SK-MEL-5 (cell line): Measurements from ENCODE around the gene TANGO2. TPM values are rescaled to one million over a fixed set of nuclear protein-coding genes. Genes with fewer than 3 reads are reported as not detected.

Experiments
- DNase-seq: peaks from one replicate; pipeline ENCODE4 v3.0.0-alpha.2; 2016; ENCODE audit warnings: low read depth, low spot score
- in situ Hi-C: cut with HindIII; loops from 2 replicates; pipeline ENCODE4 v1.10.0; 2016; ENCODE audit warnings: low sequenced_read_pairs, high pct_unique_total_duplicates, low pct_unique_long_range_greater_than_20kb
- polyA plus RNA-seq, 2 experiments: library from polyadenylated mRNA; depleted of rRNA; stranded (reverse); fragments of >200 nt; gene quantifications; 2 replicates each; pipeline ENCODE4 v1.2.3, GENCODE V29; 2015
- total RNA-seq: library from RNA; depleted of rRNA; stranded (reverse); fragments of >200 nt; shearing (Covaris generic); gene quantifications from 2 replicates; pipeline ENCODE4 v1.2.3, GENCODE V29; 2014; rRNA removed

Gene TANGO2, protein sequence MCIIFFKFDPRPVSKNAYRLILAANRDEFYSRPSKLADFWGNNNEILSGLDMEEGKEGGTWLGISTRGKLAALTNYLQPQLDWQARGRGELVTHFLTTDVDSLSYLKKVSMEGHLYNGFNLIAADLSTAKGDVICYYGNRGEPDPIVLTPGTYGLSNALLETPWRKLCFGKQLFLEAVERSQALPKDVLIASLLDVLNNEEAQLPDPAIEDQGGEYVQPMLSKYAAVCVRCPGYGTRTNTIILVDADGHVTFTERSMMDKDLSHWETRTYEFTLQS
- total RNA-seq, result 68.3 and 70.0 TPM in 2 replicates
- 78.2 and 85.2 TPM in 2 replicates for polyA plus RNA-seq (2015; cell fraction: cytosol; rRNA removed)
- 68.0 and 80.2 TPM in 2 replicates for polyA plus RNA-seq (2015; cell fraction: nucleus; rRNA removed)

- in situ Hi-C loops, result no loop called here
- peak; percentile 90 for DNase-seq
These were observed at the start of gene TANGO2 for GRCh38 chr22:20020533-20021195. Gene TANGO2, plus strand, starts transcription at chr22:20021110. Its CDS starts 15,689 bp downstream, at chr22:20036799.

DNA sequence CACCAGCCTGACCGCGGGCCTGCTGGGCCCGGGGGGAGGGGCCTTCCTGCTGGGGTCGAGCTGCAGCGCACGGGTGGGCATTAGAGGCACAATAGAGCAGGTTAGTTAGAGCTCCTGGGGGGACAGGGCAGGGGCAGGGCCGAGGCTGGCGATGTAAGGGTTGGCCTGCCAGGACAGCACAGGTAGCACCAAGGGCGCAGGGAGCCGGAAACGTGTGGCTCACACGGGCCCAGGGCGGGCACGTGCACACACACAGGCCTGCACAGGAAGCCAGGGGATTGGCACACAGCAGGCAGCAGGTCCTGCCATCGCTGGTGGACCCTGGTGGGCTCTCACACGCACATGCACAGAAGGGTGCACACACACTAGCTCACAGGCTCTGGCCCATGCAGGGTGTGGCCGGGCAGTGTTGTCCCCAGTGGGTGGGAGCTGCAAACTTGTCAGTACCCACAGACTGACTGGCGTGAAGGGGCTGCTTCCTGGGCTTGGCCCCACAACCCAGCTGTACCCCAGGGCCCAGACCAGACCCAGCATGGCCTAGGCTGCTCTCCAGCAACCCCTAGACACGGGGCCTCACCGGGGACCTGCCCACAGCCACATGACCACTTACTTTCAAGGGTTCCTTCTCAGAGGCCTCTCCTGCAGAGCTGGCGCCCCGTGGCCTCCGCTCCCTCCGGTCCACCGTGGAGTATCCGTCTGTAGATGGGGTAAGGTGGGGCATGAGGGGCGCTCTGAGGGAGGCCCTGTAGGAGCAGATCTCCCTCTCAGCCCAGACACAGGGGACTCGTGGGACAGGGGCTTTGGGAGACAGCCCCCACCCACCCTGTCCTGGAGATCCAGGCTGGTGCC, 49.4 kb upstream of the TANGO2 start:
- DNase-seq, result no peak
- in situ Hi-C loops, result no loop called here

- in situ Hi-C loops, result no loop called here
- DNase-seq, result no peak
These were observed 48.7 kb upstream of the TANGO2 start for GRCh38 chr22:19972251-19972650.

DNA sequence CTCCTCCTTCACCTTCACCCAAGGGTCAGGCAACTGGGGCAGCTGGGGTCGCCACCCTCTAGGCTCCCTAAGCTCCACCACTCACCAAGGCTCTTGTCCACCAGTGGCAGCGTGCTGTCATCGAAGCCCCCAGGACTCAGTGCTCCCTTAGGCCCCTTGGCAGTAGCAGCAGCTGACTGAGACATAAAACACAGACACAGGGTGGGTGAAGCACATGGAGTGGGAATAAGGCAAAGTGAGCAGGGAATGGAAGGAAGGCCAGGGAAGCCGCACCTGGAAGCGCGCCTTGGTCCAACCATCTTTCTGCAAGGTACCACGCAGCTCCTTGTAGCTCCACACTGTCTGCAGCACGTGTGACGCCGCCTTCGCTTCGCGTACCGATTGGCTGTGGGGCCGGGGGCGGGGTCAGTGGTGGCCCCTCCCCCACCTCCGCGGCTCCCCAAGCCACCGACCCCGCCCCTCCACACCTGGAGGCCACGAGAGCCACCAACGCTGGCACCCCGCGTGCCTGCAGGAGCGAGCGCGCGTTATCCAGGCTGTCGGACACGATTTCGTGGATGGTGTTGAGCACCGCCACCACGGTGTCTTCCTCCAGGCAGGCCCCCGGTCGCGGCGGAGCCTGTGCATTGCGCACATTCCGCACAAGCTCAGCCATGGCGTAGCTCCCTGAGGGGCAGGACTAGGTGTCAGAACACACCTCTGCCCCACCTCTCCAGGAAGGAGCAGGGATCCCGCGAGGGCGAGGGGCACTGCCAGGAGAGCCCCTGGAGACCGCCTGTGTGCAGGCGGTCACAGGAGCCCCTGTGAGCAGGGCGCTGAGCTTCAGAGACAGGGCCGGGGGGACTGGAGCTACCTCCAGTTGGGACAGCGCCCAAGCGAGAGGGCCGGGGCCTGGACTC, 48.0 kb upstream of the TANGO2 start:
- DNase-seq, result no peak
- in situ Hi-C loops, result no loop called here

DNA sequence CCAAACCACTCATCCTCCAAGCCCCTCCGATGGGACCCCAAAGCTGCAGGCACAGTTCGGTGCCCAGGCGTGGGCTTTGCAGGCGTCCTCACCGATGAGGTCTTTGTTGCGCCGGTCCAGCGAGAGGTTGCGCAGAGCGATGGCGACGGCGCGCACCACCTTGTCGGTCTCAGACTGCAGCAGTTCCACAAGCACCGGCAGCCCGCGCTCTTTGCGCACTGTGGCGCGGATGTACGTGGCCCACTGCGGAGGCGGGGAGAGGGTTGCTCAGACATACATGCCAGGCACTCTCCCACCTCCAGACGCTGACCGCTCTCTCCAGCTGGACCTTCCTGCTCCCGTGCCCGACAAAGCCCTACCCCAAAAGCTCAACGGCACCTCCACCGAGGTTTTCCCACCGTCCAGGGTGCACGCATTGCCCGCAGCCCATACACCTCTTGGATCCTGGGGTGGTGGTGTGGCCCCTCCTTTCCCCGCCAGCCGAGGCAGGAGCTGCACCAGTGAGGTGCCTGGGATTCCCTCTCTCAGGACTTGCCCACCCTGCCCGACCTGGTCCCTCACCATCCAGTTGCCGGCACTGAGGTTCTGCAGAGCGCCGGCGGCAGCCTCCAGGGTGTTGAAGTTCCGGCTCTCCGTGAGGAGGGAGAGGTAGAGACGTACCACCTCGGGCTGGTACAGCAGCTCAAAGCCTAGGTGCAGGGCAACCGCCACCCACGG, 47.2 kb upstream of the TANGO2 start:
- DNase-seq, result no peak
- in situ Hi-C loops, result no loop called here

- in situ Hi-C loops, result no loop called here
- peak; percentile 92 for DNase-seq
These were observed 46.5 kb upstream of the TANGO2 start for GRCh38 chr22:19974268-19974861.

GRCh38 chr22:19974935-19975706, 45.8 kb upstream of the TANGO2 start:
- in situ Hi-C loops, result no loop called here
- no peak for DNase-seq

GRCh38 chr22:19975707-19976035, 45.2 kb upstream of the TANGO2 start:
- in situ Hi-C loops, result no loop called here
- no peak for DNase-seq

- in situ Hi-C loops, result no loop called here
- DNase-seq, result no peak
These were observed 44.2 kb upstream of the TANGO2 start for GRCh38 chr22:19976671-19977070.

GRCh38 chr22:19977296-19978243, 43.3 kb upstream of the TANGO2 start:
- in situ Hi-C loops, result no loop called here
- DNase-seq, result no peak

GRCh38 chr22:19978748-19979147, 42.2 kb upstream of the TANGO2 start:
- no peak for DNase-seq
- in situ Hi-C loops, result no loop called here

DNA sequence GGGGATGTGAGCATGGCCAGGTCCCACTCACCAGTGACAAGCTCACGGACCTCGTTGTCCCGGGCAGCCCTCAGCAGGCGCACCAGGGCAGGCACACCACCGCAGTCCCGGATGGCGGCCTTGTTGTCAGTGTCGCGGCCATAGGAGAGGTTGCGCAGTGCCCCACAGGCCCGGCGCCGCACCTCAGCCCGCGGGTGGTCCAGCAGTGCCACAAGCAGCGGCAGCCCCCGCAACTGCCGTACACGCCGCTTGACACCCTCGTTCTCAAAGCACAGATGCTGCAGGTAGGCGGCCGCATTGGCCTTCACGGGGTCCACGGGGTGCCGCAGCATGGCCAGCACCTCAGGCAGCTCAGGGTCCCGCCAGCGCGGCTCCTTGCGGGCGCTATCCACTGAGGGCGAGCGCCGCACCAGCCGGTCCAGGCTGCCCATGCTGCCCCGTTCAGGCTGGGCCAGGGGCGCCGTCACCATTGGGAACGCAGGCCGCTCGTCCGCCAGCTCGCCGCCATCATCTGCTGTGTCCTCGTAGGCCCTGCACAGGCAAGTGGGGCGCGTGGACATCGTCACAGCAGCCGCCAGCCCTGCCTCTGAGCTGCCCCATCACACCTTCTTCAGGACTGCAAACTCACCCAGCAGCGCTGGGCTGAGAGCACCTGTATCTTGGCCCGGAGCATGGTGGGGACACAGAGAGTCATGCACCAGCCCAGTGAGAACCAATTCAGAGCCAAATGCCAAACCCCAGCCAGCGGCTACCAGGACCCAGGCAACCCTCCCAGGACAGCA, 41.0 kb upstream of the TANGO2 start:
- in situ Hi-C loops, result no loop called here
- no peak for DNase-seq

GRCh38 chr22:19980766-19981165, 40.1 kb upstream of the TANGO2 start:
- no peak for DNase-seq

More at GRCh38 chr22:19980766-19981165, 40.1 kb upstream of the TANGO2 start:
- in situ Hi-C loops, result no loop called here
